GOT3 (cell line): ENCODE measurements around the gene SPIB.
"Not testable (repeated sequence)": the region's sequence is repeated elsewhere in the genome, so short reads cannot be mapped to it uniquely, and the experiment has no call there.

Experiments used
- DNase-seq: peaks from one replicate; lab custom pipeline; 2025; ENCODE audit warnings: mixed read lengths; lab: John Stamatoyannopoulos, UW

SPIB gene

GRCh38 chr19:50418176-50419021 is at the start of gene SPIB:
SPIB (plus strand) TSS chr19:50418938; CDS start chr19:50418963, 25 bp downstream.
- no peak for DNase-seq

GRCh38 chr19:50371914-50372475 is 46.7 kb upstream of the SPIB start:
- no peak for DNase-seq

DNA sequence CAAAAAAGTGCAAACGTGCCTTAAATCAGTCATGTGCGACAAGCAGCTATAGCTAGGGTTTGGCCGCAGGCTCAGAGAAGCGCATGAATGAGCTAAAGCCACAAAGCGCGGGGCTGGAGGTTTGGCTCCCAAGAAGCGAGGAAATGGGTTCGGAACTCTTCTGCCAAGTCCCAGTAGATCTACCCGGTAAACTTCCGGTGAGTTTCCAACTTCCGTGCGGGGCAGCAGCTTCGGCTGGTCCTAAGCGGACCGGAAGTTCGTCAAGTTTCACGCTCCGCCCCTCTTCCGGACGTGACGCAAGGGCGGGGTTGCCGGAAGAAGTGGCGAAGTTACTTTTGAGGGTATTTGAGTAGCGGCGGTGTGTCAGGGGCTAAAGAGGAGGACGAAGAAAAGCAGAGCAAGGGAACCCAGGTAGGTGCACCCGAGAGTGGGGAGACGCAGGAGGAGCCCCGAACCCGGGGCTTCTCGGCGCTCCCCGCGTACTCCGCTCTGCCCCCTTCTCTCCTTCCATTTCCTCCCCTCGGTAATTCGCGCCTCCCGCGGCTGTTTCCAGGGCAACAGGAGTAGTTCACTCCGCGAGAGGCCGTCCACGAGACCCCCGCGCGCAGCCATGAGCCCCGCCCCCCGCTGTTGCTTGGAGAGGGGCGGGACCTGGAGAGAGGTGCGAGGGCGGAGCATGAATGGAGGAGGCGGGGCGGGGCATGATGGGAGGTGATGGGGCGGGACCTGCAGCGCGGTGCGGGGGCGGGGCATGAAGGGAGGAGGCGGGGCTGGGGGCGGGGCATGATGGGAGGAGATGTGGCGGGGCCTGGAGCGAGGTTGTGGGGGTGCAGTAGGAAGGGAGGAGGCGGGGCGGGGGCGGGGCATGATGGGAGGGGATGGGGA is 42.3 kb upstream of the SPIB start, which contains the start of gene NR1H2:
Gene NR1H2, plus strand, starts transcription at position 292 of the 885 bp plus-strand sequence. CDS start 1,149 bp downstream, outside the sequence.
- peak; percentile 82 for DNase-seq

- no peak for DNase-seq
Observed at GRCh38 chr19:50377051-50377461, 41.7 kb upstream of the SPIB start.

GRCh38 chr19:50377517-50377916 is 41.2 kb upstream of the SPIB start:
- no peak for DNase-seq

- no peak for DNase-seq
Observed at GRCh38 chr19:50378169-50378862, 40.4 kb upstream of the SPIB start.

- no peak for DNase-seq
Observed at GRCh38 chr19:50378863-50379236, 39.9 kb upstream of the SPIB start.

DNA sequence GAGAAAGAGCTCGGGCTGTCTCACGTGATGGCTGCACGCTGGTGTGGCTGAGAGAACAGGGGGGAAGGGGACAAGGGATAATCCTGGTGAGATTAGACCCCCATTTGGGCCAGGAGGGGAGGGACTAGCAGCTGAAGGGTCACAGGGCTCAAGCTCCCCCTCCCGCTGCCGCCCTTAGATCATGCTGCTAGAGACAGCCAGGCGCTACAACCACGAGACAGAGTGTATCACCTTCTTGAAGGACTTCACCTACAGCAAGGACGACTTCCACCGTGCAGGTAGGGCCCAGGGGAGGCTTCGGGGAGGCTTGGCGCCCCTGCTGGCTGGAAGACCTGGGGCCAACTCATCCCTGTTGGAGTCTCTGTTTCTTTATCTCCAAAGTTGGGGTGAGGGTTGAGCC is 39.1 kb upstream of the SPIB start:
- DNase-seq: no peak

DNA sequence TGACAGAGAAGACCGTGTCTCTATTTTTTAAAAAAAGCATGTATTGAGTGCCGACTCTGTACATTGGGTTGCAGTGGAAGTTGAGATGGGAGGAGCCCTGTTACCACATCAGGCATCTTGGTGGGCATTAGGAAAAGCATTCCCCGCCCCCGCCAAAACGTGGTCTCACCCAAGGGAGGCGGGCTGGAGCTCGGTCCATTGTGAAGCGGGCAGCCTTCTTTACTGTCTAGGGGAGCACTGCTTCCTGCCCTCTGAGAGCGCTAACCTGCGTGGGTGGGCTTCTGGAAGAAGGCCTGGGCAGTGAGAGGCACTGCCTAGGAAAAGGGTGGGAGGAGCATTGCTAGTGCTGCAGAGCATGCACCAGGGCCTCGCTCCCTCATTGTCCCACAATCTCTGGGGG is 38.6 kb upstream of the SPIB start:
- no peak for DNase-seq

GRCh38 chr19:50380751-50381151 is 38.0 kb upstream of the SPIB start:
- no peak for DNase-seq

- no peak for DNase-seq
Observed at GRCh38 chr19:50381881-50382729, 36.6 kb upstream of the SPIB start.

- no peak for DNase-seq
Observed at GRCh38 chr19:50383001-50383851, 35.5 kb upstream of the SPIB start.

GRCh38 chr19:50383852-50384684 is 34.7 kb upstream of the SPIB start, which contains the start of gene POLD1:
POLD1 (plus strand) TSS chr19:50384347; CDS start chr19:50398852, 14,505 bp downstream.
- DNase-seq: peak; percentile 91

DNA sequence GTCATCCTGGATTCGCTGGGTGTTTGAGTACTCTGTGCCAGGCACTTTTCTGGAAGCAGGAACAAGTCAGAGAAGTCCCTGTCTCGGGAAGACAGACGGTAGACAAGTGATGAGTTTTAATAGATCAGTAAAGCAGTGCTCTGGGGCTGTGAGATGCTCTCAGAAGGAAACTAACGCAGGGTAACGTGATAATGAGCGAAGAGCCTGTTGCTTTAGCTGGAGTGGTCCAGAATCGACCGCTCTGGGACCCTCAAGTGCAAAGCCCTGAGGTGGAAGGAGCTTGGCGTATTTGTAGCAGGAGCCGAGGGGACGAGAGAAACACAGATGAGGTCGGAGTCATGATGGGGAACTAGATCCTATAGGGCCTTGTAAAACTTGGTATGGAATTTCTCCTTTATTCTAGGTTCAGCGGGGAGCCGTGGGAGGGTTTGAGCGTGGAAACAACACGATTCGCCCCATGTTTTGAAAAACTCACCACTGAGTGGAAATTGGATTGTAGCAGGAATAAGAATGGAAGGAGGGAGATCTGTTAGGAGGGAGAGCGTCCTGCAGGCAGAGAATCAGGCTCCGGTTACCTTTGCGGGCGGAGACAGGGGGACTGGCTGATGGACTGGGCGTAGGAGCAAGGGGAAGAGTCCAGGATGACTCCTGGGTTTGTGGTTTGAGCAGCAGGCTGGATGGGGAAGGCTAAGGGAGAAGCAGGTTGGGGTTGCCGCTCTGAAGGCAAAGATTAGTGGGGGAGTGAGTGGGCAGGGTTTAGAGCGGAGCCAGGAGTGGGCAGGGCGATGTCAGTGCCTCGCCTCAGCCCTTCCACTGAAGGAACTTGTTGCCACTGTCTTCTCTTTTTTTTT is 33.8 kb upstream of the SPIB start:
- DNase-seq: no peak

DNA sequence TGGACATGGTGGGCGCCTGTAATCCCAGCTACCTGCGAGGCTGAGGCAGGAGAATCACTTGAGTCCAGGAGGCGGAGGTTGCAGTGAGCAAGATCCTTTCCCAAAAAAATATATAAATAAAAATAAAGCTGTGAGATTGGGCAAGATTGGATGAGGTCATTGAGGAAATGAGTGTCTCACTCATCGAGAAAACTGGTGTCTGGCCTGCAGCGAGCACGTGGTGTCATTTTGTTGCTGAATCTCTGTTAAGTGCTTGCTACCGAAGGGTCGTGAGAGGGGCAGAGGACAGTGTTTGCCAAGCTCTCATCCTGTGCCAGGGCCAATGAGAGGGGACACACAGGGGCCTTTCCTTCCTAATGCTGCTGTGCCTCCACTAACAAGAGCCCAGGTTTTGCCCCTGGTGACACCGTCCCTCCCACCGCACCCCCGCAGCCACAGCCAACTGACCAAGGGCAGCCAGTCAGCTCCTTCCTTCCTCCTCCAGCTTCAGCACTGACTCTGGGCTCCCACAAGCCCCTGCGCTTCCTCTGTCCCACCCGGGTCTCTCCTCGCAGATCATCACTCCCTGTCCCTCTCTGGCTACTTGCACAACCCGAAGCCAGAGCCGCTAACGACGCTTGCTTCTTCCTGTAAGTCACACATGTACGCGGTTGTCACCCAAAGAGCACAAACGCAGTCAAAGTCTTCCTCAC is 31.4 kb upstream of the SPIB start:
- DNase-seq: no peak

- DNase-seq: no peak
Observed at GRCh38 chr19:50387868-50388245, 30.9 kb upstream of the SPIB start.

- DNase-seq: not testable (repeated sequence)
Observed at GRCh38 chr19:50390295-50390694, 28.4 kb upstream of the SPIB start.
